ENCODE measurements around the gene HDX. TPM values are rescaled to one million over a fixed set of nuclear protein-coding genes. Genes with fewer than 3 reads are reported as not detected.
"Not testable (repeated sequence)": the region's sequence is repeated elsewhere in the genome, so short reads cannot be mapped to it uniquely, and the experiment has no call there.

The HDX gene
- total RNA-seq, 1 donor from 2014 or later, result 2.7 TPM

- intact Hi-C loops (cut with micrococcal nuclease), result no loop called here
Observed at GRCh38 chrX:84340968-84341367, 161.3 kb downstream of the HDX start.

GRCh38 chrX:84339507-84340364 is 162.5 kb downstream of the HDX start:
- intact Hi-C loops (cut with micrococcal nuclease), result no loop called here

GRCh38 chrX:84336646-84337045 is 165.6 kb downstream of the HDX start:
- intact Hi-C loops (cut with micrococcal nuclease), result no loop called here

GRCh38 chrX:84335121-84335520 is 167.1 kb downstream of the HDX start:
- intact Hi-C loops (cut with micrococcal nuclease), result no loop called here

GRCh38 chrX:84322083-84322827 is 180.0 kb downstream of the HDX start:
- intact Hi-C loops (cut with micrococcal nuclease), result no loop called here

- intact Hi-C loops (cut with micrococcal nuclease), result no loop called here
Observed at GRCh38 chrX:84320614-84321013, 181.6 kb downstream of the HDX start.

- intact Hi-C loops (cut with micrococcal nuclease), result no loop called here
Observed at GRCh38 chrX:84320023-84320422, 182.2 kb downstream of the HDX start.

GRCh38 chrX:84318661-84319060 is 183.6 kb downstream of the HDX start:
- intact Hi-C loops (cut with micrococcal nuclease), result no loop called here

GRCh38 chrX:84315946-84316345 is 186.3 kb downstream of the HDX start:
- intact Hi-C loops (cut with micrococcal nuclease), result not testable (repeated sequence)

Data from T-helper 2 cell treated with Interferon-gamma antibody and Interleukin-4, amounts not matched to agents 100 ng/mL and 5 ng/mL, for 36 hours (primary cell).